GM12864 (cell line): Measurements from ENCODE around the gene SEC14L5.

Source experiments
- DNase-seq: peaks from one replicate; pipeline ENCODE4 v3.0.0-alpha.2; 2011; ENCODE audit warnings: low read depth
- H3K4me3 ChIP-seq: 2 replicates; pipeline ENCODE4 v1.5.1; 2011; ENCODE audit warnings: mild to moderate bottlenecking, low read depth, low read length, control low read depth
- TF ChIP-seq, protein P1 (sequence below): IDR thresholded peaks from 2 replicates; pipeline ENCODE4 v1.5.1; 2011; ENCODE audit warnings: low read depth, mild to moderate bottlenecking, moderate library complexity, low read length, control low read depth, inconsistent platforms; ENCODE audit errors: missing control alignments

The SEC14L5 gene

GRCh38 chr16:4957720-4958509 is at the start of gene SEC14L5:
TSS of gene SEC14L5 (plus strand) at chr16:4958330. CDS start at chr16:4959324, 994 bp downstream.
- peak; percentile 89 for DNase-seq
- TF ChIP-seq, protein P1, sequence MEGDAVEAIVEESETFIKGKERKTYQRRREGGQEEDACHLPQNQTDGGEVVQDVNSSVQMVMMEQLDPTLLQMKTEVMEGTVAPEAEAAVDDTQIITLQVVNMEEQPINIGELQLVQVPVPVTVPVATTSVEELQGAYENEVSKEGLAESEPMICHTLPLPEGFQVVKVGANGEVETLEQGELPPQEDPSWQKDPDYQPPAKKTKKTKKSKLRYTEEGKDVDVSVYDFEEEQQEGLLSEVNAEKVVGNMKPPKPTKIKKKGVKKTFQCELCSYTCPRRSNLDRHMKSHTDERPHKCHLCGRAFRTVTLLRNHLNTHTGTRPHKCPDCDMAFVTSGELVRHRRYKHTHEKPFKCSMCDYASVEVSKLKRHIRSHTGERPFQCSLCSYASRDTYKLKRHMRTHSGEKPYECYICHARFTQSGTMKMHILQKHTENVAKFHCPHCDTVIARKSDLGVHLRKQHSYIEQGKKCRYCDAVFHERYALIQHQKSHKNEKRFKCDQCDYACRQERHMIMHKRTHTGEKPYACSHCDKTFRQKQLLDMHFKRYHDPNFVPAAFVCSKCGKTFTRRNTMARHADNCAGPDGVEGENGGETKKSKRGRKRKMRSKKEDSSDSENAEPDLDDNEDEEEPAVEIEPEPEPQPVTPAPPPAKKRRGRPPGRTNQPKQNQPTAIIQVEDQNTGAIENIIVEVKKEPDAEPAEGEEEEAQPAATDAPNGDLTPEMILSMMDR, result no peak
- H3K4me3 ChIP-seq, result peak within 1 kb of the TSS; percentile 55

DNA sequence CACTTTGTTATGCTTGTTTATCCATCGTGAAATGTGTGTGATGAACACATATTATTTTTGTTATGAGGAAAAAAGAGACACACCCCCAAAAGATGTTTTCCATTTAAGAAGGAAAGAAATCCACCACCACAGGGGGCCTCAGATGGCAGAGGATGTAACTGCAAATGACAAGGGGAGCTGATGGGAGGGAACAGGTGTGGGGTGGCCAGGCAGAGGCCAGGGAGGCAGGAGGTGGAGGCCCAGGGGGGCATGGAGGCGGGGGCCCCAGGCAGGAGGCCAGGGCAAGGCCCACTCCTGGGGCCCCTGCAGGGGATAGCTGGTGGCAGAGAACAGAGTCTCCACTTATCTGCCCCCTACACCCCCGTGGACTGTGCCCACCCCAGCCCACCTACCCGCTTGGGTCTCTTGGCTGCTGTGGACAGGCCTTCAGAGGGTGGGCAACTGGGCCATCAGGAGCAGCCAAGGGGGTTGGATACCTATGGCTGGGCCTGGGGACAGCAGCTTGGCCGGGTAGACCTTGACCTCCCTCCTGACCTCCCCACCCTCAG is 49.2 kb upstream of the SEC14L5 start:
- no peak overlapping the region for H3K4me3 ChIP-seq
- TF ChIP-seq, protein P1, result no peak
- no peak for DNase-seq

GRCh38 chr16:4909825-4910224 is 48.3 kb upstream of the SEC14L5 start:
- no peak for DNase-seq
- H3K4me3 ChIP-seq, result no peak overlapping the region
- TF ChIP-seq, protein P1, result no peak

GRCh38 chr16:4910828-4911227 is 47.3 kb upstream of the SEC14L5 start:
- TF ChIP-seq, protein P1, result no peak
- H3K4me3 ChIP-seq, result no peak overlapping the region
- no peak for DNase-seq

GRCh38 chr16:4911970-4912386 is 46.2 kb upstream of the SEC14L5 start:
- H3K4me3 ChIP-seq, result no peak overlapping the region
- DNase-seq, result no peak
- TF ChIP-seq, protein P1, result no peak

DNA sequence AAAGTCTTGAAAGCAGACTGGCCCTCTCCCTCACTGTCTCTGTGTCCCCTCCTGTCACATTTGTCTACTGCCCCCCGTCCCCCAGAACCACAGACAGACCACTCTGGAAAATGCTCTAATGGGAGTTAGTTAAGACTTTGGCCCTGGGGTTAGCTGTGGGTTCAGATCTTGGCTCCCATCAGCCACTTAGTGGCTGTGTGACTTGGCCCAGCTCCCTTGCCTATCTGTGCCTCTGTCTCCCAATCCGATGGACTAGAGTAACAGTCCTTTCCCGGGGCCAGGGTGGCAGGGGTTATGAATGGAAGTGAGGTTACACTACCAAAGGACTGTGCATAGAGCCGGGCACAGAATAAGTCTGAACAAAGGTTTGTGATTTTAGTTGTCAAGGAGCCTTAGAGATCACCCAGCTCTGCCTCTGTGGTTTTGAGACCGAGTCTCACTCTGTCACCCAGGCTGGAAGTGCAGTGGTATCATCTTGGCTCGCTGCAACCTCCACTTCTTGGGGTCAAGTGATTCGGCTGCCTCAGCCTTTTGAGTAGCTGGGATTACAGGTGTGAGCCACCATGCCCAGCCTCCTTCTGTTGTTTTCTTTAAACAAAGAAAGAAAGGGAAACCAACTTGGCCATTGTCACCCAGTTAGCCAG is 44.9 kb upstream of the SEC14L5 start:
- no peak for DNase-seq
- H3K4me3 ChIP-seq, result no peak overlapping the region
- TF ChIP-seq, protein P1, result no peak
